GM12878 (cell line): ENCODE results near the gene KISS1R. TPM values are rescaled to one million over a fixed set of nuclear protein-coding genes. Genes with fewer than 3 reads are reported as not detected.

Experiments
- ATAC-seq: fragments of 200-7000 bp; cut with Tn5 transposase; 3 replicates; pipeline ENCODE4 v1.9.1; 2020; ENCODE audit warnings: mild to moderate bottlenecking, moderate library complexity
- BruUV-seq: library from RNA; stranded (reverse); fragments of 400-500 nt; replicated peaks from 2 replicates; lab custom pipeline; 2021; lab: Mats Ljungman, UMichigan
- CTCF ChIA-PET: fragments of 300-600 bp; sonication (Branson Sonifier 250); formaldehyde crosslinking; extraction: SDS; loops from one replicate; lab custom pipeline; 2021; ENCODE audit warnings: inconsistent platforms; lab: Yijun Ruan, JAX
- POLR2A ChIA-PET: fragments of 350-600 bp; formaldehyde crosslinking; extraction: SDS; loops from one replicate; lab custom pipeline; 2021; ENCODE audit warnings: inconsistent platforms; lab: Charles Lee
- RAD21 ChIA-PET: fragments of 300-600 bp; sonication (Branson Sonifier 250); formaldehyde crosslinking; loops from one replicate; lab custom pipeline; 2023; ENCODE audit warnings: antibody characterized with exemption; ENCODE audit not compliant: unreplicated experiment; lab: Charles Lee
- SMC1A ChIA-PET: fragments of 300-600 bp; sonication (Branson Sonifier 250); formaldehyde crosslinking; loops from one replicate; lab custom pipeline; 2023; ENCODE audit not compliant: unreplicated experiment, uncharacterized antibody; lab: Charles Lee
- DNase-seq: peaks from one replicate; pipeline ENCODE4 v3.0.0-alpha.2; 2011; ENCODE audit warnings: low read depth, low spot score
- FAIRE-seq: peaks from 3 replicates; lab custom pipeline; 2011; peaks lifted over from hg19 to GRCh38; lab: Jason Lieb, UNC
- H2AFZ ChIP-seq: 2 replicates; pipeline ENCODE4 v1.6.0; 2011; ENCODE audit warnings: low read depth, low read length, control low read depth; ENCODE audit not compliant: control insufficient read depth
- H3K27ac ChIP-seq: 2 replicates; pipeline ENCODE4 v1.5.1; 2011; ENCODE audit warnings: control low read depth; ENCODE audit not compliant: control insufficient read depth, insufficient read depth
- H3K27me3 ChIP-seq, 2 experiments: replicated peaks in 1 of 2; 2 replicates each; pipeline versions ENCODE4 v1.6.0 to v1.6.1; 2011; ENCODE audit warnings: low read length in 1 of 2; ENCODE audit not compliant: control insufficient read depth in 2 of 2, insufficient read depth in 2 of 2
- H3K36me3 ChIP-seq, 2 experiments: 2 replicates each; pipeline ENCODE4 v1.5.1; 2011; ENCODE audit warnings: low read length in 1 of 2; ENCODE audit not compliant: control insufficient read depth in 2 of 2, insufficient read depth in 2 of 2
- H3K4me1 ChIP-seq: 2 replicates; pipeline ENCODE4 v1.6.1; 2011; ENCODE audit warnings: mild to moderate bottlenecking, low read length, moderate library complexity, mixed read lengths; ENCODE audit not compliant: control insufficient read depth, insufficient read depth
- H3K4me2 ChIP-seq: 2 replicates; pipeline ENCODE4 v1.6.0; 2011; ENCODE audit warnings: control low read depth; ENCODE audit not compliant: control insufficient read depth, insufficient read depth
- H3K4me3 ChIP-seq: fragments of 200-600 bp; sonication (generic); 2 replicates; pipeline ENCODE4 v1.5.1; 2016
- H3K79me2 ChIP-seq: 2 replicates; pipeline ENCODE4 v1.6.0; 2011; ENCODE audit warnings: low read length; ENCODE audit not compliant: control insufficient read depth, insufficient read depth
- H3K9ac ChIP-seq: 2 replicates; pipeline ENCODE4 v1.8.0; 2011; ENCODE audit warnings: low read length, control low read depth, mixed read lengths; ENCODE audit not compliant: control insufficient read depth, insufficient read depth
- H3K9me3 ChIP-seq: replicated peaks from 3 replicates; pipeline ENCODE4 v1.5.1; 2011; ENCODE audit warnings: mild to moderate bottlenecking, low read length; ENCODE audit not compliant: control insufficient read depth, insufficient read depth
- H4K20me1 ChIP-seq: 2 replicates; pipeline ENCODE4 v1.6.0; 2011; ENCODE audit not compliant: control insufficient read depth, insufficient read depth
- CHD4 ChIP-seq: fragments of 200-600 bp; sonication (generic); IDR thresholded peaks from 2 replicates; pipeline ENCODE4 v1.6.1; 2016; ENCODE audit warnings: mild to moderate bottlenecking
- CREM ChIP-seq: IDR thresholded peaks from 2 replicates; pipeline ENCODE4 v1.6.1; 2014; ENCODE audit warnings: antibody characterized with exemption, low read depth
- CUX1 ChIP-seq: IDR thresholded peaks from 2 replicates; pipeline ENCODE4 v1.6.1; 2012; ENCODE audit warnings: improper control_type of control experiment, low read depth, low read length; ENCODE audit not compliant: insufficient replicate concordance
- DPF2 ChIP-seq: fragments of 450-650 bp; IDR thresholded peaks from 2 replicates; pipeline ENCODE4 v1.6.1; 2017; ENCODE audit warnings: mild to moderate bottlenecking
- E4F1 ChIP-seq: fragments of 450-650 bp; IDR thresholded peaks from 2 replicates; pipeline ENCODE4 v1.6.1; 2018; ENCODE audit warnings: borderline replicate concordance, mild to moderate bottlenecking; ENCODE audit not compliant: partially characterized antibody
- EP300 ChIP-seq, 2 experiments: fragments of 150-350 bp in 1 of 2; IDR thresholded peaks; 2 replicates each; pipeline ENCODE4 v1.6.1; 2011 to 2012; ENCODE audit warnings: low read depth in 2 of 2, low read length in 2 of 2, borderline replicate concordance in 1 of 2, improper control_type of control experiment in 1 of 2, inconsistent platforms in 1 of 2; ENCODE audit not compliant: control insufficient read depth in 1 of 2
- HDAC6 ChIP-seq: fragments of 200-600 bp; sonication (generic); IDR thresholded peaks from one replicate; pipeline ENCODE4 v1.8.0; 2017; ENCODE audit warnings: antibody characterized with exemption; ENCODE audit not compliant: unreplicated experiment
- SMAD5 ChIP-seq: IDR thresholded peaks from 2 replicates; pipeline ENCODE4 v1.6.1; 2016; ENCODE audit warnings: antibody characterized with exemption, low read depth
- WGBS: methylation state at CpG from one replicate; pipeline ENCODE4 v1.1.6; 2016; ENCODE audit warnings: low lambda C conversion rate; ENCODE audit not compliant: insufficient replicate concordance, insufficient coverage; ENCODE audit errors: missing lambda C conversion rate; 5-methylcytosine and 5-hydroxymethylcytosine counted together
- in situ Hi-C: fragments of 300-500 bp; cut with MboI; formaldehyde crosslinking; loops from 9 replicates; pipeline ENCODE4 v1.14.3; 2018; ENCODE audit warnings: mixed read lengths
- intact Hi-C: fragments of 100-400 bp; cut with micrococcal nuclease; formaldehyde crosslinking; loops from one replicate; pipeline ENCODE4 v1.14.2; 2022; ENCODE audit not compliant: unreplicated experiment
- polyA plus RNA-seq, 11 experiments: library from polyadenylated mRNA; depleted of rRNA in 4 of 11; unstranded in 6 of 11; stranded (reverse) in 5 of 11; fragments of >200 nt; fragmentation: Nextera tagmentation in 4 of 11; fragmentation: Illumina TruSeq in 1 of 11; extraction: Ambion mirVana in 4 of 11; extraction: Trizol in 1 of 11; gene quantifications; 1 replicate in 1 of 11; 2 replicates in 10 of 11; pipeline versions ENCODE4 v1.2.1 to v1.2.3, GENCODE V29; 2011 to 2016; ENCODE audit warnings: inconsistent platforms in 2 of 11, missing spikeins in 2 of 11, low read depth in 1 of 11
- total RNA-seq, 4 experiments: library from RNA; depleted of rRNA in 3 of 4; stranded (reverse); fragments of >200 nt in 3 of 4; fragmentation: Illumina TruSeq in 1 of 4; extraction: Trizol in 1 of 4; gene quantifications; 2 replicates each; pipeline versions ENCODE4 v1.2.1 to v1.2.3, GENCODE V29; 2013 to 2021
- TF ChIP-seq, protein P1 (sequence below): fragments of 450-650 bp; IDR thresholded peaks from 2 replicates; pipeline ENCODE4 v1.6.1; 2014; ENCODE audit warnings: mild to moderate bottlenecking

KISS1R gene
- total and polyA plus RNA-seq, 10 of the 15 experiments (the other 5 are each of a cell fraction or from before 2014, with no cell fraction given), result 0.13 to 2.7 (median 1.4) TPM; not detected in 3

GRCh38 chr19:881385-882071 is 35.6 kb upstream of the KISS1R start (continued):
- TF ChIP-seq E4F1 (no peak), CREM (no peak)

DNA sequence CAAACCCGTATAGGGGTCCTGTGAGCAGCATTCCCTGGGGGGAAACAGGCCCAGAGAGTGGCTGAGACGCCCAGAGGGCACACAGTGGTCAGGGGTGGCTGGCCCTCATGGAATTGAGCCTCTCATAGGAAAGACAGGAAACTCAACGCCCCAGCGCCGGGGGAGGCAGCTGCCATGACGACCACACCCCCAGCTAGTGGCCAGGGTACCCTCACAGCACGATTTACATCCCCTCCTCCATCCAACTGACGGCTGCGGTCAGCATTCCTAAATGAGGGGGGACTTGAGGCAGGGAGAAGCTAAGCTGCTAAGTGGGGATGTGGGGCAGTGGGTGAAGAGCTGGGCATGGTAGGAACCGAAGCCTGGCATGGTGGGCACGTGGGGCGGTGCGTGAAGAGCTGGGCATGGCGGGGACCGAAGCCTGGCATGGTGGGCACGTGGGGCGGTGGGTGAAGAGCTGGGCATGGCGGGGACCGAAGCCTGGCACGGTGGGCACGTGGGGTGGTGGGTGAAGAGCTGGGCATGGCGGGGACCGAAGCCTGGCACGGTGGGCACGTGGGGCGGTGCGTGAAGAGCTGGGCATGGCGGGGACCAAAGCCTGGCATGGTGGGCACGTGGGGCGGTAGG is 34.1 kb upstream of the KISS1R start:
- Histone ChIP-seq H3K9ac (no peak overlapping the region), H3K36me3 (peaks cover 0 to 3% of the 10 kb centered on the region in 2 experiments; a peak in 3 of 4 replicates), H3K4me2 (no peak overlapping the region), H3K4me1 (no peaks in the 10 kb centered on the region), H3K4me3 (no peak overlapping the region), H2AFZ (no peak overlapping the region), H3K79me2 (no peaks in the 10 kb centered on the region), H3K27me3 (no peaks in the 10 kb centered on the region), H4K20me1 (no peaks in the 10 kb centered on the region), H3K9me3 (no peaks in the 10 kb centered on the region; the same call in 2 of the 3 replicates), H3K27ac (no peak overlapping the region)
- SMC1A ChIA-PET, result no interaction called here
- no peak for ATAC-seq
- 91% methylated on average over 17 of the region's 30 CpGs for WGBS
- no TSS peak for BruUV-seq
- in situ Hi-C loops (no loop called here), intact Hi-C loops (no loop called here)
- POLR2A ChIA-PET, result interaction anchor here (0.7 kb wide), 1 partner anchor 208 kb away, joined by 3 read pairs; no protein-coding TSS in a partner anchor
- CTCF ChIA-PET, result no interaction called here
- RAD21 ChIA-PET, result no interaction called here
- no peak for DNase-seq
- no peak for FAIRE-seq
- no peak for TF ChIP-seq HDAC6
- no peak for TF ChIP-seq DPF2
- TF ChIP-seq, protein P1, sequence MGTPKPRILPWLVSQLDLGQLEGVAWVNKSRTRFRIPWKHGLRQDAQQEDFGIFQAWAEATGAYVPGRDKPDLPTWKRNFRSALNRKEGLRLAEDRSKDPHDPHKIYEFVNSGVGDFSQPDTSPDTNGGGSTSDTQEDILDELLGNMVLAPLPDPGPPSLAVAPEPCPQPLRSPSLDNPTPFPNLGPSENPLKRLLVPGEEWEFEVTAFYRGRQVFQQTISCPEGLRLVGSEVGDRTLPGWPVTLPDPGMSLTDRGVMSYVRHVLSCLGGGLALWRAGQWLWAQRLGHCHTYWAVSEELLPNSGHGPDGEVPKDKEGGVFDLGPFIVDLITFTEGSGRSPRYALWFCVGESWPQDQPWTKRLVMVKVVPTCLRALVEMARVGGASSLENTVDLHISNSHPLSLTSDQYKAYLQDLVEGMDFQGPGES, result no peak
- TF ChIP-seq EP300 (IDR thresholded peaks at IDR 0.05; ENCODE audit: borderline replicate concordance in 1 of 2, control insufficient read depth in 1 of 2, low read depth in 2 of 2, low read length in 2 of 2), result no peak
- TF ChIP-seq CHD4, result no peak
- TF ChIP-seq CUX1, result no peak
- TF ChIP-seq SMAD5, result no peak
